ENCODE data around the gene ERFL.

The ERFL gene

DNA sequence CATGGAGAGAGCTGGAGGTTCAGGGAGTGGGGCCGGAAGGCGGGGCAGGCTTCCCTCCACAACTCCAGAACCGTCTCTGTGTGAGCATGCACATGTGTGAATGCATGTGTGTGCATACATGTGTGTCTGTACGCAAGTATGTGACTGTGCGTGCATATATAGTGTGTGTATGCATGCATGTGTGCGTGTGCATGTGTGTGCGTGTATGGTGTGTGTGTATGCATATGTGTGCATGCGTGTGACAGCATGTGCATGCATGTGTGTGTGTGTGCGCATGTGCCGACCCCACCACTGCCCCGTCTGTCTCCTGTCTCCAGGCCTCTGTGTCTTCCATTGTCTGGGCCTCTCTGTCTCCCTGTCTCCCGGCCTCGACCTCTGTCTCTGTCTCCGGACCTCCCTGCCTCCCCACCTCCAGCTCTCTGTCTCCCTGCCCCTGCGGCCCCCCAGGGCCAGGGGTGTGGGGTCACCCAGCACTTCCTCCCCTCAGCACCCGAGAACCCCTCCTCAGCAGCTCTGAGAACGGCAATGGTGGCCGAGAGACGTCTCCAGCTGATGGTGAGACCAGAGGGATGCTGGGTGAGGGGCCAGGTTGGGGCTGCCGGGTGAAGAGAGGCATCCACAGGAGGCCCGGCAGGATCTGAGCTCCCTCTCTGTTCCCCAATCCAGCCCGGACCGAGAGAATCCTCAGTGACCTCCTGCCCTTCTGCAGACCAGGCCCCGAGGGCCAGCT is 22.8 kb downstream of the ERFL start:
- Histone ChIP-seq H3K9me3 (ENCODE audit: insufficient read depth, low read length, severe bottlenecking) (no peaks in the 10 kb centered on the region), H3K9ac (ENCODE audit: low read depth, low read length) (no peak overlapping the region), H3K27me3 (ENCODE audit: insufficient read depth, low read length, poor library complexity) (no peaks in the 10 kb centered on the region), H3K4me1 (ENCODE audit: insufficient read depth, low read length) (no peaks in the 10 kb centered on the region), H3K27ac (ENCODE audit: low read length) (no peak overlapping the region), H2AFZ (ENCODE audit: low read depth, low read length) (no peak overlapping the region), H3K36me3 (ENCODE audit: insufficient read depth, low read length) (peaks cover 92% of the 10 kb centered on the region), H3K4me3 (ENCODE audit: low read depth in 1 of 2, low read length in 2 of 2) (no peak overlapping the region), H3K4me2 (ENCODE audit: insufficient read depth, low read length) (no peak overlapping the region), H3K79me2 (ENCODE audit: insufficient read depth, low read length) (no peaks in the 10 kb centered on the region), H4K20me1 (ENCODE audit: insufficient read depth, low read length) (peaks cover 52% of the 10 kb centered on the region)
- ATAC-seq (ENCODE audit: insufficient read depth, low read depth) = no peak
- no peak for TF ChIP-seq CTCF (IDR thresholded peaks at IDR 0.05; ENCODE audit: borderline replicate concordance, extremely low read depth, low read length, poor library complexity, severe bottlenecking)
- TF ChIP-seq EZH2 (IDR thresholded peaks at IDR 0.05; ENCODE audit: borderline replicate concordance, low read depth, low read length, severe bottlenecking) = no peak
- no peak for DNase-seq

DNA sequence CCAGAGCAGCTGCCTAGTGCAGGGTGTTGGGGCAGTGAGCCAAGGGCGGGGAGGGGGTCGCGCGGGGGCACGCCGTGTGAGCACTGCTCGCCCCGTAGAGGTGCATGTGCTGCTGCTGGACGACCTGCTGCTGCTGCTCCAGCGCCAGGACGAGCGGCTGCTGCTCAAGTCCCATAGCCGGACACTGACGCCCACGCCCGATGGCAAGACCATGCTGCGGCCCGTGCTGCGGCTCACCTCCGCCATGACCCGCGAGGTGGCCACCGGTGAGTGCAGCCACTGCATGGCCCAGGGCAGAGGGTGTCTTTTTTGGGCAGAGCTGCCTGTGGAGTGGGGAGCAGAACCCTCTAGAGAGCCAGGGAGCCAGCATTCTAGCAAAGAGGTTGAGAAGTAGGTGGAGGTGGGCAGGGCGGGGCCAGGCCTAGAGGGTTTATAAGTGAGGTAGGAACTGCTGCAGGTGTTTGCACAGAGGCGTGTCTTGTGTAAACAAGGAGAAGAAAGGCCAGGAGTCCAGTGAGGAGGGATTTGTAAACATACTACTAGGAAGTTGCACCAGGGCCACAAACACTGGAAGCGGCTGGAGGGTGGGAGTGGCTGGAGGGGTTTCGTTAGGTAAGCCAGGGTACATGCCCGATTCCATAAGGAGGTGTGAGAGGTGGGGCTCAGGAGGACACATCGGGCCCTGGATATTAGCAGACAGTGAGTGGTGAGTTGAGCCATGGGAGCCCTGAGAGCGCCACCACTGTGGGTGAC is 24.0 kb downstream of the ERFL start:
- H3K9ac ChIP-seq (ENCODE audit: low read depth, low read length) = no peak overlapping the region
- H3K4me3 ChIP-seq (ENCODE audit: low read depth in 1 of 2, low read length in 2 of 2) = no peak overlapping the region
- H2AFZ ChIP-seq (ENCODE audit: low read depth, low read length) = no peak overlapping the region
- H3K27me3 ChIP-seq (ENCODE audit: insufficient read depth, low read length, poor library complexity) = no peaks in the 10 kb centered on the region
- peaks cover 95% of the 10 kb centered on the region for H3K36me3 ChIP-seq (ENCODE audit: insufficient read depth, low read length)
- no peak for DNase-seq
- no peaks in the 10 kb centered on the region for H3K4me1 ChIP-seq (ENCODE audit: insufficient read depth, low read length)
- no peak for TF ChIP-seq CTCF (IDR thresholded peaks at IDR 0.05; ENCODE audit: borderline replicate concordance, extremely low read depth, low read length, poor library complexity, severe bottlenecking)
- no peak for TF ChIP-seq EZH2 (IDR thresholded peaks at IDR 0.05; ENCODE audit: borderline replicate concordance, low read depth, low read length, severe bottlenecking)
- H3K4me2 ChIP-seq (ENCODE audit: insufficient read depth, low read length) = no peak overlapping the region
- H3K79me2 ChIP-seq (ENCODE audit: insufficient read depth, low read length) = no peaks in the 10 kb centered on the region
- H3K27ac ChIP-seq (ENCODE audit: low read length) = no peak overlapping the region
- no peaks in the 10 kb centered on the region for H3K9me3 ChIP-seq (ENCODE audit: insufficient read depth, low read length, severe bottlenecking)
- peaks cover 44% of the 10 kb centered on the region for H4K20me1 ChIP-seq (ENCODE audit: insufficient read depth, low read length)
- ATAC-seq (ENCODE audit: insufficient read depth, low read depth) = no peak

- peaks cover 95% of the 10 kb centered on the region for H3K36me3 ChIP-seq (ENCODE audit: insufficient read depth, low read length)
- no peak for ATAC-seq (ENCODE audit: insufficient read depth, low read depth)
These were observed 24.9 kb downstream of the ERFL start for GRCh38 chr19:41903193-41903953.

More at GRCh38 chr19:41903193-41903953, 24.9 kb downstream of the ERFL start:
- H4K20me1 ChIP-seq (ENCODE audit: insufficient read depth, low read length) = peaks cover 38% of the 10 kb centered on the region
- peaks cover 6% of the 10 kb centered on the region; the same call in 1 of the 2 replicates for H3K79me2 ChIP-seq (ENCODE audit: insufficient read depth, low read length)
- TF ChIP-seq CTCF (IDR thresholded peaks at IDR 0.05; ENCODE audit: borderline replicate concordance, extremely low read depth, low read length, poor library complexity, severe bottlenecking) (no peak), EZH2 (IDR thresholded peaks at IDR 0.05; ENCODE audit: borderline replicate concordance, low read depth, low read length, severe bottlenecking) (no peak)
- no peaks in the 10 kb centered on the region for H3K27me3 ChIP-seq (ENCODE audit: insufficient read depth, low read length, poor library complexity)
- H3K27ac ChIP-seq (ENCODE audit: low read length) = no peak overlapping the region
- no peak overlapping the region for H3K9ac ChIP-seq (ENCODE audit: low read depth, low read length)
- no peaks in the 10 kb centered on the region for H3K4me1 ChIP-seq (ENCODE audit: insufficient read depth, low read length)
- no peak overlapping the region for H3K4me3 ChIP-seq (ENCODE audit: low read depth in 1 of 2, low read length in 2 of 2)
- H3K4me2 ChIP-seq (ENCODE audit: insufficient read depth, low read length) = no peak overlapping the region
- no peak for DNase-seq
- H2AFZ ChIP-seq (ENCODE audit: low read depth, low read length) = no peak overlapping the region
- no peaks in the 10 kb centered on the region for H3K9me3 ChIP-seq (ENCODE audit: insufficient read depth, low read length, severe bottlenecking)
